K562 (cell line): ENCODE data around the gene SZT2.

ENCODE experiments used
- CTCF ChIP-seq, 3 experiments: IDR thresholded peaks in 2 of 3; conservative IDR thresholded peaks in 1 of 3; 2 replicates each; pipeline ENCODE4 v1.5.1; 2011 to 2012; ENCODE audit warnings: low read length in 3 of 3, mild to moderate bottlenecking in 3 of 3, control low read depth in 2 of 3, improper control_type of control experiment in 1 of 3, inconsistent platforms in 1 of 3, low read depth in 1 of 3, mixed read lengths in 1 of 3, moderate library complexity in 1 of 3; ENCODE audit not compliant: insufficient read depth in 2 of 3
- OTX1 ChIP-seq: fragments of 450-650 bp; formaldehyde crosslinking; IDR thresholded peaks from 2 replicates; pipeline ENCODE4 v1.4.0; 2022; ENCODE audit warnings: mild to moderate bottlenecking
- POLR2A ChIP-seq: fragments of 450-650 bp; conservative IDR thresholded peaks from 2 replicates; pipeline ENCODE4 v1.6.1; 2016
- PREB ChIP-seq: sonication (generic); formaldehyde crosslinking; IDR thresholded peaks from 2 replicates; pipeline ENCODE4 v1.8.1; 2023; ENCODE audit warnings: mild to moderate bottlenecking, missing genetic modification reagents
- PYGO2 ChIP-seq: fragments of 450-650 bp; IDR thresholded peaks from 2 replicates; pipeline ENCODE4 v1.6.1; 2016; ENCODE audit warnings: mild to moderate bottlenecking, missing genetic modification characterization, moderate library complexity, missing compliant biosample characterization
- SPI1 ChIP-seq: IDR thresholded peaks from 2 replicates; pipeline ENCODE4 v1.6.1; 2011; ENCODE audit warnings: low read depth, low read length, control low read depth, borderline replicate concordance
- THAP7 ChIP-seq: fragments of 250-450 bp; sonication (Bioruptor Pico); IDR thresholded peaks from 2 replicates; pipeline ENCODE4 v1.5.0; 2021

- no peak for TF ChIP-seq CTCF (IDR thresholded peaks at IDR 0.05 in 2 of 3, conservative IDR thresholded peaks at IDR 0.05 in 1 of 3; ENCODE audit: insufficient read depth in 2 of 3, low read depth in 1 of 3, low read length in 3 of 3)
- no peak for TF ChIP-seq OTX1
- no peak for TF ChIP-seq PYGO2 (tag)
- no peak for TF ChIP-seq POLR2A
- no peak for TF ChIP-seq SPI1
- TF ChIP-seq THAP7 (CRISPR knock-in tag), result no peak
- no peak for TF ChIP-seq PREB (CRISPR knock-in tag)
Measured at GRCh38 chr1:43469932-43470331, 80.2 kb downstream of the SZT2 start.
